Panc1 (cell line): ENCODE measurements around the gene PRELID3B. TPM values are rescaled to one million over a fixed set of nuclear protein-coding genes. Genes with fewer than 3 reads are reported as not detected.

Experiments
- ATAC-seq: fragments of 200-7000 bp; cut with Tn5 transposase; 2 replicates; pipeline ENCODE4 v1.9.1; 2020; ENCODE audit warnings: mild to moderate bottlenecking, moderate library complexity
- BruUV-seq: library from RNA; stranded (reverse); fragments of 400-500 nt; replicated peaks from 2 replicates; lab custom pipeline; 2021; lab: Mats Ljungman, UMichigan
- CTCF ChIA-PET: fragments of 300-600 bp; sonication (Branson Sonifier 250); formaldehyde crosslinking; loops from one replicate; lab custom pipeline; 2022; ENCODE audit warnings: antibody characterized with exemption; lab: Charles Lee
- POLR2A ChIA-PET: fragments of 300-600 bp; sonication (Branson Sonifier 250); formaldehyde crosslinking; loops from one replicate; lab custom pipeline; 2022; ENCODE audit warnings: antibody characterized with exemption; lab: Charles Lee
- DNase-seq: peaks from one replicate; pipeline ENCODE4 v3.0.0-alpha.2; 2010; ENCODE audit warnings: low read depth, low spot score
- H3K27ac ChIP-seq: 2 replicates; pipeline ENCODE4 v1.5.1; 2011; ENCODE audit warnings: mild to moderate bottlenecking, low read length, inconsistent platforms
- H3K27me3 ChIP-seq: fragments of 200-500 bp; sonication (Bioruptor generic); 2 replicates; pipeline ENCODE4 v1.6.0; 2014; ENCODE audit warnings: low read length, inconsistent platforms; ENCODE audit not compliant: control insufficient read depth, insufficient read depth
- H3K36me3 ChIP-seq: fragments of 200-500 bp; sonication (Bioruptor generic); 2 replicates; pipeline ENCODE4 v1.5.1; 2014; ENCODE audit warnings: inconsistent platforms, mild to moderate bottlenecking, low read length, moderate library complexity; ENCODE audit not compliant: control insufficient read depth, insufficient read depth
- H3K4me1 ChIP-seq: 2 replicates; pipeline ENCODE4 v1.5.1; 2011; ENCODE audit warnings: inconsistent platforms, mild to moderate bottlenecking, low read length, moderate library complexity; ENCODE audit not compliant: control insufficient read depth, insufficient read depth
- H3K4me3 ChIP-seq, 2 experiments: 2 replicates each; pipeline ENCODE4 v1.5.1; 2011 to 2012; ENCODE audit warnings: low read depth in 2 of 2, low read length in 2 of 2, mild to moderate bottlenecking in 2 of 2, inconsistent platforms in 1 of 2, moderate library complexity in 1 of 2
- H3K9me3 ChIP-seq: fragments of 200-500 bp; sonication (Bioruptor generic); 2 replicates; pipeline ENCODE4 v1.5.1; 2014; ENCODE audit warnings: low read depth, mild to moderate bottlenecking, inconsistent platforms, low read length, moderate library complexity; ENCODE audit not compliant: control insufficient read depth, insufficient read depth
- POLR2AphosphoS5 ChIP-seq: IDR thresholded peaks from 2 replicates; pipeline ENCODE4 v1.6.1; 2012; ENCODE audit warnings: mild to moderate bottlenecking, low read depth, low read length, moderate library complexity
- SIN3A ChIP-seq: IDR thresholded peaks from 2 replicates; pipeline ENCODE4 v1.6.1; 2012; ENCODE audit warnings: low read depth, mild to moderate bottlenecking, low read length, moderate library complexity, borderline replicate concordance; ENCODE audit not compliant: insufficient read depth
- TCF7L2 ChIP-seq: IDR thresholded peaks from 2 replicates; pipeline ENCODE4 v1.6.1; 2011; ENCODE audit warnings: mild to moderate bottlenecking, low read depth, low read length, inconsistent platforms
- in situ Hi-C: cut with HindIII; loops from 2 replicates; pipeline ENCODE4 v1.10.0; 2016; ENCODE audit warnings: low sequenced_read_pairs, low pct_unique_long_range_greater_than_20kb
- intact Hi-C: fragments of 100-400 bp; cut with micrococcal nuclease; formaldehyde crosslinking; loops from one replicate; pipeline ENCODE4 v1.10.0; 2022; ENCODE audit not compliant: unreplicated experiment
- total RNA-seq: library from RNA; stranded (reverse); gene quantifications from one replicate; pipeline ENCODE4 v1.2.1, GENCODE V29; 2021; ENCODE audit not compliant: unreplicated experiment
- TF ChIP-seq, protein P1 (sequence below): fragments of 450-650 bp; IDR thresholded peaks from 2 replicates; pipeline ENCODE4 v1.5.1; 2017; ENCODE audit warnings: mild to moderate bottlenecking
- TF ChIP-seq, protein P2 (sequence below), 2 experiments: IDR thresholded peaks; 2 replicates each; pipeline ENCODE4 v1.6.1; 2011 to 2012; ENCODE audit warnings: low read depth in 2 of 2, control low read depth in 1 of 2, low read length in 1 of 2, mild to moderate bottlenecking in 1 of 2, moderate library complexity in 1 of 2; ENCODE audit not compliant: insufficient read depth in 1 of 2

Gene PRELID3B
- total RNA-seq, 1 experiment from 2014 or later = 131 TPM

DNA sequence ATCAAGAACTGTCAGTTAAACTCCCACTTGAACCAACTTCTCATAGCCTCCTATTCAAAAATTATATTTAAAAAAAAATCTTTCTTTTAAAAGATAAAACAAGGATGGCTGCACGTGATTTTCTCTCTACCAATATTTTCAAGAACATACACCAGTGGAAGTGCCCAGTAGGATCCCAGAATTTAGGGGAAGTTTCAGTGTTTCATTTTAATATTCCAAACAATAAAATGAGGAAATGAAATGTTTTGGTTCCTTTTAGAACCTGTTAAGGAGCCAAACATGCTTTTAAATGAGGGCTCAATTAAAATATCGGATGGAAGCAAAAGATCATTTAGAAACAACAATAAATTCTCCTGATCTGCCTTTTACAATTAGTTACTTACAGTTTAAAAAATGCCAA lies 26.4 kb upstream of the PRELID3B start:
- peaks cover 33% of the 10 kb centered on the region for H3K27me3 ChIP-seq
- in situ Hi-C loops = no loop called here
- no peak for DNase-seq
- H3K4me3 ChIP-seq = no peak overlapping the region
- CTCF ChIA-PET = no interaction called here
- intact Hi-C loops = no loop called here
- no peaks in the 10 kb centered on the region for H3K36me3 ChIP-seq
- POLR2A ChIA-PET = no interaction called here
- TF ChIP-seq POLR2AphosphoS5 = no peak
- no peak for TF ChIP-seq TCF7L2
- TF ChIP-seq, protein P1, sequence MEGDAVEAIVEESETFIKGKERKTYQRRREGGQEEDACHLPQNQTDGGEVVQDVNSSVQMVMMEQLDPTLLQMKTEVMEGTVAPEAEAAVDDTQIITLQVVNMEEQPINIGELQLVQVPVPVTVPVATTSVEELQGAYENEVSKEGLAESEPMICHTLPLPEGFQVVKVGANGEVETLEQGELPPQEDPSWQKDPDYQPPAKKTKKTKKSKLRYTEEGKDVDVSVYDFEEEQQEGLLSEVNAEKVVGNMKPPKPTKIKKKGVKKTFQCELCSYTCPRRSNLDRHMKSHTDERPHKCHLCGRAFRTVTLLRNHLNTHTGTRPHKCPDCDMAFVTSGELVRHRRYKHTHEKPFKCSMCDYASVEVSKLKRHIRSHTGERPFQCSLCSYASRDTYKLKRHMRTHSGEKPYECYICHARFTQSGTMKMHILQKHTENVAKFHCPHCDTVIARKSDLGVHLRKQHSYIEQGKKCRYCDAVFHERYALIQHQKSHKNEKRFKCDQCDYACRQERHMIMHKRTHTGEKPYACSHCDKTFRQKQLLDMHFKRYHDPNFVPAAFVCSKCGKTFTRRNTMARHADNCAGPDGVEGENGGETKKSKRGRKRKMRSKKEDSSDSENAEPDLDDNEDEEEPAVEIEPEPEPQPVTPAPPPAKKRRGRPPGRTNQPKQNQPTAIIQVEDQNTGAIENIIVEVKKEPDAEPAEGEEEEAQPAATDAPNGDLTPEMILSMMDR = no peak
- TF ChIP-seq SIN3A = no peak
- TF ChIP-seq, protein P2, sequence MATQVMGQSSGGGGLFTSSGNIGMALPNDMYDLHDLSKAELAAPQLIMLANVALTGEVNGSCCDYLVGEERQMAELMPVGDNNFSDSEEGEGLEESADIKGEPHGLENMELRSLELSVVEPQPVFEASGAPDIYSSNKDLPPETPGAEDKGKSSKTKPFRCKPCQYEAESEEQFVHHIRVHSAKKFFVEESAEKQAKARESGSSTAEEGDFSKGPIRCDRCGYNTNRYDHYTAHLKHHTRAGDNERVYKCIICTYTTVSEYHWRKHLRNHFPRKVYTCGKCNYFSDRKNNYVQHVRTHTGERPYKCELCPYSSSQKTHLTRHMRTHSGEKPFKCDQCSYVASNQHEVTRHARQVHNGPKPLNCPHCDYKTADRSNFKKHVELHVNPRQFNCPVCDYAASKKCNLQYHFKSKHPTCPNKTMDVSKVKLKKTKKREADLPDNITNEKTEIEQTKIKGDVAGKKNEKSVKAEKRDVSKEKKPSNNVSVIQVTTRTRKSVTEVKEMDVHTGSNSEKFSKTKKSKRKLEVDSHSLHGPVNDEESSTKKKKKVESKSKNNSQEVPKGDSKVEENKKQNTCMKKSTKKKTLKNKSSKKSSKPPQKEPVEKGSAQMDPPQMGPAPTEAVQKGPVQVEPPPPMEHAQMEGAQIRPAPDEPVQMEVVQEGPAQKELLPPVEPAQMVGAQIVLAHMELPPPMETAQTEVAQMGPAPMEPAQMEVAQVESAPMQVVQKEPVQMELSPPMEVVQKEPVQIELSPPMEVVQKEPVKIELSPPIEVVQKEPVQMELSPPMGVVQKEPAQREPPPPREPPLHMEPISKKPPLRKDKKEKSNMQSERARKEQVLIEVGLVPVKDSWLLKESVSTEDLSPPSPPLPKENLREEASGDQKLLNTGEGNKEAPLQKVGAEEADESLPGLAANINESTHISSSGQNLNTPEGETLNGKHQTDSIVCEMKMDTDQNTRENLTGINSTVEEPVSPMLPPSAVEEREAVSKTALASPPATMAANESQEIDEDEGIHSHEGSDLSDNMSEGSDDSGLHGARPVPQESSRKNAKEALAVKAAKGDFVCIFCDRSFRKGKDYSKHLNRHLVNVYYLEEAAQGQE (IDR thresholded peaks at IDR 0.05; ENCODE audit: insufficient read depth in 1 of 2, low read depth in 2 of 2, low read length in 1 of 2) = no peak
- no peak overlapping the region for H3K27ac ChIP-seq
- H3K4me1 ChIP-seq = no peaks in the 10 kb centered on the region
- BruUV-seq = no TSS peak
- H3K9me3 ChIP-seq = no peaks in the 10 kb centered on the region
- no peak for ATAC-seq

DNA sequence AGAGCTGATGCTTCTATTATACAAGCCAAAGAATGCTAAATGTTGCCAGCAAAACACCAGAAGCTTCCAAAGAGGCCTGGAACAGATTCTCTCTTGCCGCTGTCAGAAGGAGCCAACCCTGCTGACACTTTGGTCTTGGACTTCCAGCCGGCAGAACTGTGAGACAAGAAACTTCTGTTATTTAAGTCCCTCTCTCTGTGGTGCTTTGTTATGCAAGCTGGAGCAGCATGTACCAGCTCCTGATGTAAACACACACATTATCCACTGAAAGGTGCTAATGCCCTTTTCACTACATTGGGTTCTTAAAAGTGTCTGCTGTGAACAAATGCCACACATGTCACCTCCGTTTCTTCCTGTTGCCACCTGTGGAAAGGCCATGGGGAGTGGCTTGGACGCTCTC lies 25.9 kb upstream of the PRELID3B start:
- no peak for DNase-seq
- no peaks in the 10 kb centered on the region for H3K36me3 ChIP-seq

More for the DNA sequence above, 25.9 kb upstream of the PRELID3B start:
- no peak for TF ChIP-seq SIN3A
- TF ChIP-seq, protein P2 (IDR thresholded peaks at IDR 0.05; ENCODE audit: insufficient read depth in 1 of 2, low read depth in 2 of 2, low read length in 1 of 2) = no peak
- no peak for TF ChIP-seq POLR2AphosphoS5
- TF ChIP-seq, protein P1 = no peak
- no peak for TF ChIP-seq TCF7L2
- no peak for ATAC-seq
- POLR2A ChIA-PET = no interaction called here
- Histone ChIP-seq H3K4me3 (no peak overlapping the region), H3K27ac (no peak overlapping the region), H3K27me3 (peaks cover 29% of the 10 kb centered on the region), H3K4me1 (peaks cover under 1% of the 10 kb centered on the region; the same call in 1 of the 2 replicates), H3K9me3 (no peaks in the 10 kb centered on the region)
- CTCF ChIA-PET = no interaction called here
- intact Hi-C loops = no loop called here
- in situ Hi-C loops = no loop called here
- BruUV-seq = no TSS peak
